HL-60 (cell line): ENCODE results near the gene IL17RB.

Experiments
- GABPA ChIP-seq: IDR thresholded peaks from 2 replicates; pipeline ENCODE4 v1.6.1; 2012; ENCODE audit warnings: low read depth
- POLR2AphosphoS5 ChIP-seq: IDR thresholded peaks from 2 replicates; pipeline ENCODE4 v1.6.1; 2012; ENCODE audit warnings: low read depth
- SPI1 ChIP-seq: IDR thresholded peaks from 2 replicates; pipeline ENCODE4 v1.6.1; 2012; ENCODE audit warnings: low read depth, mild to moderate bottlenecking, borderline replicate concordance
- TF ChIP-seq, protein P1 (sequence below): IDR thresholded peaks from one replicate; pipeline ENCODE4 v1.5.1; 2011; ENCODE audit warnings: low read length, control low read depth, inconsistent platforms; ENCODE audit not compliant: insufficient read depth
- TF ChIP-seq, protein P2 (sequence below): IDR thresholded peaks from 2 replicates; pipeline ENCODE4 v1.6.1; 2012; ENCODE audit warnings: low read depth; ENCODE audit not compliant: insufficient replicate concordance

- TF ChIP-seq, protein P1, sequence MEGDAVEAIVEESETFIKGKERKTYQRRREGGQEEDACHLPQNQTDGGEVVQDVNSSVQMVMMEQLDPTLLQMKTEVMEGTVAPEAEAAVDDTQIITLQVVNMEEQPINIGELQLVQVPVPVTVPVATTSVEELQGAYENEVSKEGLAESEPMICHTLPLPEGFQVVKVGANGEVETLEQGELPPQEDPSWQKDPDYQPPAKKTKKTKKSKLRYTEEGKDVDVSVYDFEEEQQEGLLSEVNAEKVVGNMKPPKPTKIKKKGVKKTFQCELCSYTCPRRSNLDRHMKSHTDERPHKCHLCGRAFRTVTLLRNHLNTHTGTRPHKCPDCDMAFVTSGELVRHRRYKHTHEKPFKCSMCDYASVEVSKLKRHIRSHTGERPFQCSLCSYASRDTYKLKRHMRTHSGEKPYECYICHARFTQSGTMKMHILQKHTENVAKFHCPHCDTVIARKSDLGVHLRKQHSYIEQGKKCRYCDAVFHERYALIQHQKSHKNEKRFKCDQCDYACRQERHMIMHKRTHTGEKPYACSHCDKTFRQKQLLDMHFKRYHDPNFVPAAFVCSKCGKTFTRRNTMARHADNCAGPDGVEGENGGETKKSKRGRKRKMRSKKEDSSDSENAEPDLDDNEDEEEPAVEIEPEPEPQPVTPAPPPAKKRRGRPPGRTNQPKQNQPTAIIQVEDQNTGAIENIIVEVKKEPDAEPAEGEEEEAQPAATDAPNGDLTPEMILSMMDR, result no peak
- TF ChIP-seq, protein P2, sequence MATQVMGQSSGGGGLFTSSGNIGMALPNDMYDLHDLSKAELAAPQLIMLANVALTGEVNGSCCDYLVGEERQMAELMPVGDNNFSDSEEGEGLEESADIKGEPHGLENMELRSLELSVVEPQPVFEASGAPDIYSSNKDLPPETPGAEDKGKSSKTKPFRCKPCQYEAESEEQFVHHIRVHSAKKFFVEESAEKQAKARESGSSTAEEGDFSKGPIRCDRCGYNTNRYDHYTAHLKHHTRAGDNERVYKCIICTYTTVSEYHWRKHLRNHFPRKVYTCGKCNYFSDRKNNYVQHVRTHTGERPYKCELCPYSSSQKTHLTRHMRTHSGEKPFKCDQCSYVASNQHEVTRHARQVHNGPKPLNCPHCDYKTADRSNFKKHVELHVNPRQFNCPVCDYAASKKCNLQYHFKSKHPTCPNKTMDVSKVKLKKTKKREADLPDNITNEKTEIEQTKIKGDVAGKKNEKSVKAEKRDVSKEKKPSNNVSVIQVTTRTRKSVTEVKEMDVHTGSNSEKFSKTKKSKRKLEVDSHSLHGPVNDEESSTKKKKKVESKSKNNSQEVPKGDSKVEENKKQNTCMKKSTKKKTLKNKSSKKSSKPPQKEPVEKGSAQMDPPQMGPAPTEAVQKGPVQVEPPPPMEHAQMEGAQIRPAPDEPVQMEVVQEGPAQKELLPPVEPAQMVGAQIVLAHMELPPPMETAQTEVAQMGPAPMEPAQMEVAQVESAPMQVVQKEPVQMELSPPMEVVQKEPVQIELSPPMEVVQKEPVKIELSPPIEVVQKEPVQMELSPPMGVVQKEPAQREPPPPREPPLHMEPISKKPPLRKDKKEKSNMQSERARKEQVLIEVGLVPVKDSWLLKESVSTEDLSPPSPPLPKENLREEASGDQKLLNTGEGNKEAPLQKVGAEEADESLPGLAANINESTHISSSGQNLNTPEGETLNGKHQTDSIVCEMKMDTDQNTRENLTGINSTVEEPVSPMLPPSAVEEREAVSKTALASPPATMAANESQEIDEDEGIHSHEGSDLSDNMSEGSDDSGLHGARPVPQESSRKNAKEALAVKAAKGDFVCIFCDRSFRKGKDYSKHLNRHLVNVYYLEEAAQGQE, result no peak
- TF ChIP-seq POLR2AphosphoS5 (no peak), SPI1 (no peak), GABPA (no peak)
These were observed 21.6 kb upstream of the IL17RB start for GRCh38 chr3:53824795-53825194.
